Measurements from ENCODE around the gene CD58.
"Not testable (repeated sequence)": the region's sequence is repeated elsewhere in the genome, so short reads cannot be mapped to it uniquely, and the experiment has no call there.

The CD58 gene

GRCh38 chr1:116570358-116571214 lies at the start of gene CD58:
CD58 (minus strand) TSS chr1:116571026; CDS start chr1:116570972, 54 bp downstream.
- peak; percentile 78 for DNase-seq

GRCh38 chr1:116620392-116620791 lies 49.6 kb upstream of the CD58 start:
- not testable (repeated sequence) for DNase-seq

- DNase-seq: not testable (repeated sequence)
These were observed 48.3 kb upstream of the CD58 start for GRCh38 chr1:116619106-116619505.

GRCh38 chr1:116617808-116618207 lies 47.0 kb upstream of the CD58 start:
- not testable (repeated sequence) for DNase-seq

- not testable (repeated sequence) for DNase-seq
These were observed 43.0 kb upstream of the CD58 start for GRCh38 chr1:116613825-116614224.

- DNase-seq: not testable (repeated sequence)
These were observed 39.1 kb upstream of the CD58 start for GRCh38 chr1:116609801-116610371.

GRCh38 chr1:116608841-116609240 lies 38.0 kb upstream of the CD58 start:
- not testable (repeated sequence) for DNase-seq

- DNase-seq: not testable (repeated sequence)
These were observed 37.3 kb upstream of the CD58 start for GRCh38 chr1:116608151-116608550.

GRCh38 chr1:116607463-116607862 lies 36.6 kb upstream of the CD58 start:
- not testable (repeated sequence) for DNase-seq

GRCh38 chr1:116606067-116606466 lies 35.2 kb upstream of the CD58 start:
- DNase-seq: not testable (repeated sequence)

- no peak for DNase-seq
These were observed 34.5 kb upstream of the CD58 start for GRCh38 chr1:116605315-116605714.

GRCh38 chr1:116604408-116604807 lies 33.6 kb upstream of the CD58 start:
- not testable (repeated sequence) for DNase-seq

GRCh38 chr1:116603646-116604045 lies 32.8 kb upstream of the CD58 start:
- not testable (repeated sequence) for DNase-seq

- not testable (repeated sequence) for DNase-seq
These were observed 28.5 kb upstream of the CD58 start for GRCh38 chr1:116599369-116599768.

- not testable (repeated sequence) for DNase-seq
These were observed 27.7 kb upstream of the CD58 start for GRCh38 chr1:116598420-116599036.

- DNase-seq: not testable (repeated sequence)
These were observed 26.6 kb upstream of the CD58 start for GRCh38 chr1:116597388-116597787.

- not testable (repeated sequence) for DNase-seq
These were observed 26.0 kb upstream of the CD58 start for GRCh38 chr1:116596742-116597307.

GRCh38 chr1:116595946-116596741 lies 25.3 kb upstream of the CD58 start:
- DNase-seq: peak; percentile 37

GRCh38 chr1:116595065-116595840 lies 24.4 kb upstream of the CD58 start:
- DNase-seq: not testable (repeated sequence)

- not testable (repeated sequence) for DNase-seq
These were observed 23.2 kb upstream of the CD58 start for GRCh38 chr1:116593977-116594376.

- DNase-seq: not testable (repeated sequence)
These were observed 22.6 kb upstream of the CD58 start for GRCh38 chr1:116593401-116593800.
